K562 (cell line): ENCODE data around the gene ADAR. TPM values are rescaled to one million over a fixed set of nuclear protein-coding genes. Genes with fewer than 3 reads are reported as not detected.

Experiments used
- BHLHE40 ChIP-seq: IDR thresholded peaks from 2 replicates; pipeline ENCODE4 v1.6.1; 2011; ENCODE audit warnings: low read length, improper control_type of control experiment
- BRD4 ChIP-seq: fragments of 200-600 bp; sonication (generic); IDR thresholded peaks from 2 replicates; pipeline ENCODE4 v1.6.1; 2017; ENCODE audit warnings: inconsistent platforms
- CEBPB ChIP-seq: fragments of 450-650 bp; IDR thresholded peaks from 2 replicates; pipeline ENCODE4 v1.6.1; 2016; ENCODE audit warnings: missing genetic modification characterization, missing compliant biosample characterization
- ETV5 ChIP-seq: sonication (generic); formaldehyde crosslinking; IDR thresholded peaks from 2 replicates; pipeline ENCODE4 v1.4.0; 2020; ENCODE audit warnings: low read depth, mild to moderate bottlenecking, missing genetic modification reagents
- KLF16 ChIP-seq: IDR thresholded peaks from 2 replicates; pipeline ENCODE4 v1.6.1; 2016; ENCODE audit warnings: antibody characterized with exemption
- NR2C2 ChIP-seq, 2 experiments: fragments of 200-800 bp in 1 of 2; sonication (Bioruptor generic) in 1 of 2; sonication (generic) in 1 of 2; formaldehyde crosslinking in 1 of 2; IDR thresholded peaks; 2 replicates each; pipeline versions ENCODE4 v1.6.1 to v1.8.0; 2016 to 2022; ENCODE audit warnings: mild to moderate bottlenecking in 1 of 2, missing compliant biosample characterization in 1 of 2, missing genetic modification characterization in 1 of 2, missing genetic modification reagents in 1 of 2
- RNF2 ChIP-seq: sonication (generic); IDR thresholded peaks from 2 replicates; pipeline ENCODE4 v1.6.1; 2016
- XRCC4 ChIP-seq: IDR thresholded peaks from one replicate; pipeline ENCODE4 v1.6.1; 2011; ENCODE audit not compliant: insufficient read depth, insufficient read length; ENCODE audit errors: extremely low read depth
- ZNF354B ChIP-seq: fragments of 250-450 bp; sonication (Bioruptor Pico); IDR thresholded peaks from 2 replicates; pipeline ENCODE4 v1.4.0; 2020
- ZNF76 ChIP-seq: fragments of 250-450 bp; sonication (Bioruptor Pico); IDR thresholded peaks from 2 replicates; pipeline ENCODE4 v1.4.0; 2020; ENCODE audit warnings: mild to moderate bottlenecking, moderate library complexity, borderline replicate concordance
- ZSCAN29 ChIP-seq: fragments of 450-650 bp; IDR thresholded peaks from 2 replicates; pipeline ENCODE4 v1.6.1; 2017
- polyA plus RNA-seq, 8 experiments: library from polyadenylated mRNA; depleted of rRNA in 4 of 8; stranded (reverse) in 5 of 8; unstranded in 3 of 8; fragments of >200 nt; fragmentation: Nextera tagmentation in 2 of 8; fragmentation: Illumina TruSeq in 1 of 8; extraction: Ambion mirVana in 2 of 8; extraction: Trizol in 1 of 8; gene quantifications; 2 replicates each; pipeline versions ENCODE4 v1.2.1 to v1.2.3, GENCODE V29; 2011 to 2014; ENCODE audit warnings: inconsistent platforms in 1 of 8, missing spikeins in 1 of 8
- total RNA-seq, 7 experiments: library from RNA; depleted of rRNA in 6 of 7; stranded (reverse); fragments of >200 nt in 6 of 7; fragmentation: Illumina TruSeq in 2 of 7; extraction: Trizol in 2 of 7; gene quantifications; 2 replicates each; pipeline versions ENCODE4 v1.2.1 to v1.2.3, GENCODE V29; 2011 to 2021; ENCODE audit warnings: low replicate concordance in 1 of 7
- TF ChIP-seq, protein P1 (sequence below): fragments of 250-450 bp; sonication (Bioruptor Pico); IDR thresholded peaks from 2 replicates; pipeline ENCODE4 v1.8.0; 2021; ENCODE audit warnings: moderate library complexity, mild to moderate bottlenecking, inconsistent platforms
- TF ChIP-seq, protein P2 (sequence below), 2 experiments: fragments of 450-650 bp in 1 of 2; IDR thresholded peaks; 2 replicates each; pipeline ENCODE4 v1.6.1; 2011 to 2017; ENCODE audit warnings: low read depth in 2 of 2, antibody characterized with exemption in 1 of 2, borderline replicate concordance in 1 of 2, low read length in 1 of 2, mild to moderate bottlenecking in 1 of 2, mixed read lengths in 1 of 2; ENCODE audit not compliant: control insufficient read depth in 1 of 2
- TF ChIP-seq, protein P3 (sequence below): conservative IDR thresholded peaks from 2 replicates; pipeline ENCODE4 v1.6.1; 2011; ENCODE audit warnings: low read depth, mild to moderate bottlenecking, low read length; ENCODE audit not compliant: control insufficient read depth
- TF ChIP-seq, protein P4 (sequence below), 2 experiments: fragments of 450-650 bp in 1 of 2; sonication (generic) in 1 of 2; formaldehyde crosslinking; conservative IDR thresholded peaks; 2 replicates each; pipeline versions ENCODE4 v1.4.0 to v1.8.1; 2020 to 2022; ENCODE audit warnings: mild to moderate bottlenecking in 1 of 2, missing genetic modification reagents in 1 of 2
- TF ChIP-seq, protein P5 (sequence below): fragments of 450-650 bp; IDR thresholded peaks from 2 replicates; pipeline ENCODE4 v1.6.1; 2017; ENCODE audit warnings: antibody characterized with exemption

ADAR gene
- total and polyA plus RNA-seq, 9 of the 15 experiments (the other 6 are each of a cell fraction or from before 2014, with no cell fraction given) = 30.1 to 123 (median 60.2) TPM

DNA sequence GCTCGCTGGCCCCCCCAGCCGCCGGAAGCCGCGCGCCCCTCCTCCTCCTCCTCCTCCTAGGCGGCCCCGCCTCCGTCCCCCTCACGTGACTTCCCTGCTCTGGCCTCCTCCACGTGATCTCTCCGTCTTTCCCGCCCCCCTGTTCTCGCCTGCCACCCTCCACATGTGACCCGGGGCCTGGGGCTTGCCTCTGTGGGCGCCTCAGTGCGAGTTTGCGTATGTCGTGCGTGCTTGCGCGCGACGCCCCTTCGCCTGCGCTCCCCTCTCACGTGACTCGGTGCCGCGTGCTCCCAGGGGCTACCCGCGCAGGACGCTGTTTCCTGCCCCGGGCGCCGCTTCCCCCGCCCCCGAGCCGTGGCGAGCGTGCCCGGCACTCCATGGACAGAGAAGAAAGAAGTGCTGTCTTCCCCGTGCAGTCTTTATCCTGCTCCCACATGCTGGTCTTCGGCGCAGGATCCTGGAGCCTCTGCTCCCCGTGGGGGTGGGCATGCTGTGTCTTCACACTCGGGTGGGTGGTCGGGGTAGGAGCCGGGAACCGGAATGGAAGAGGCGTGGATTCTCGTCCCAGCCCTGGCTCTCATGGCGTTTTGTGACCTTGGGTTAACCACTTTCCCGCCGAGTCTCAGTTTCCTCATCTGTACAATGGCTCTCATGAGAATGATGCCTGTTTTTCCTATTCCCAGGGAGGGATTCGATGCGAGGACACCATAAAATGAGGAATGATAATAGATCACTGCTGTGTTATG lies 49.1 kb downstream of the ADAR start (continued):
- TF ChIP-seq, protein P1, sequence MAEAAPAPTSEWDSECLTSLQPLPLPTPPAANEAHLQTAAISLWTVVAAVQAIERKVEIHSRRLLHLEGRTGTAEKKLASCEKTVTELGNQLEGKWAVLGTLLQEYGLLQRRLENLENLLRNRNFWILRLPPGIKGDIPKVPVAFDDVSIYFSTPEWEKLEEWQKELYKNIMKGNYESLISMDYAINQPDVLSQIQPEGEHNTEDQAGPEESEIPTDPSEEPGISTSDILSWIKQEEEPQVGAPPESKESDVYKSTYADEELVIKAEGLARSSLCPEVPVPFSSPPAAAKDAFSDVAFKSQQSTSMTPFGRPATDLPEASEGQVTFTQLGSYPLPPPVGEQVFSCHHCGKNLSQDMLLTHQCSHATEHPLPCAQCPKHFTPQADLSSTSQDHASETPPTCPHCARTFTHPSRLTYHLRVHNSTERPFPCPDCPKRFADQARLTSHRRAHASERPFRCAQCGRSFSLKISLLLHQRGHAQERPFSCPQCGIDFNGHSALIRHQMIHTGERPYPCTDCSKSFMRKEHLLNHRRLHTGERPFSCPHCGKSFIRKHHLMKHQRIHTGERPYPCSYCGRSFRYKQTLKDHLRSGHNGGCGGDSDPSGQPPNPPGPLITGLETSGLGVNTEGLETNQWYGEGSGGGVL (CRISPR knock-in tag) = no peak
- TF ChIP-seq BHLHE40 (peak; percentile 97), XRCC4 (no peak), BRD4 (no peak), ETV5 (CRISPR knock-in tag) (peak; percentile 64; the same call in 1 of the 2 replicates), ZNF76 (CRISPR knock-in tag) (0 out of 2 replicates have a peak, but pooled peaks have one; percentile 21), CEBPB (tag) (no peak), ZNF354B (no peak), KLF16 (peak; percentile 37; the same call in 1 of the 2 replicates), RNF2 (peak; percentile 93), ZSCAN29 (no peak), NR2C2 (CRISPR knock-in tag; IDR thresholded peaks at IDR 0.05) (peak; percentile 88; the same call in 1 of the 2 replicates), NR2C2 (tag; IDR thresholded peaks at IDR 0.05) (peak; percentile 88)
- TF ChIP-seq, protein P2, sequence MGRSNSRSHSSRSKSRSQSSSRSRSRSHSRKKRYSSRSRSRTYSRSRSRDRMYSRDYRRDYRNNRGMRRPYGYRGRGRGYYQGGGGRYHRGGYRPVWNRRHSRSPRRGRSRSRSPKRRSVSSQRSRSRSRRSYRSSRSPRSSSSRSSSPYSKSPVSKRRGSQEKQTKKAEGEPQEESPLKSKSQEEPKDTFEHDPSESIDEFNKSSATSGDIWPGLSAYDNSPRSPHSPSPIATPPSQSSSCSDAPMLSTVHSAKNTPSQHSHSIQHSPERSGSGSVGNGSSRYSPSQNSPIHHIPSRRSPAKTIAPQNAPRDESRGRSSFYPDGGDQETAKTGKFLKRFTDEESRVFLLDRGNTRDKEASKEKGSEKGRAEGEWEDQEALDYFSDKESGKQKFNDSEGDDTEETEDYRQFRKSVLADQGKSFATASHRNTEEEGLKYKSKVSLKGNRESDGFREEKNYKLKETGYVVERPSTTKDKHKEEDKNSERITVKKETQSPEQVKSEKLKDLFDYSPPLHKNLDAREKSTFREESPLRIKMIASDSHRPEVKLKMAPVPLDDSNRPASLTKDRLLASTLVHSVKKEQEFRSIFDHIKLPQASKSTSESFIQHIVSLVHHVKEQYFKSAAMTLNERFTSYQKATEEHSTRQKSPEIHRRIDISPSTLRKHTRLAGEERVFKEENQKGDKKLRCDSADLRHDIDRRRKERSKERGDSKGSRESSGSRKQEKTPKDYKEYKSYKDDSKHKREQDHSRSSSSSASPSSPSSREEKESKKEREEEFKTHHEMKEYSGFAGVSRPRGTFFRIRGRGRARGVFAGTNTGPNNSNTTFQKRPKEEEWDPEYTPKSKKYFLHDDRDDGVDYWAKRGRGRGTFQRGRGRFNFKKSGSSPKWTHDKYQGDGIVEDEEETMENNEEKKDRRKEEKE (IDR thresholded peaks at IDR 0.05; ENCODE audit: borderline replicate concordance in 1 of 2, control insufficient read depth in 1 of 2, low read depth in 2 of 2, low read length in 1 of 2) = 0 out of 4 replicates have a peak, but pooled peaks of 1 of the 2 experiments have one; percentile 43
- TF ChIP-seq, protein P3, sequence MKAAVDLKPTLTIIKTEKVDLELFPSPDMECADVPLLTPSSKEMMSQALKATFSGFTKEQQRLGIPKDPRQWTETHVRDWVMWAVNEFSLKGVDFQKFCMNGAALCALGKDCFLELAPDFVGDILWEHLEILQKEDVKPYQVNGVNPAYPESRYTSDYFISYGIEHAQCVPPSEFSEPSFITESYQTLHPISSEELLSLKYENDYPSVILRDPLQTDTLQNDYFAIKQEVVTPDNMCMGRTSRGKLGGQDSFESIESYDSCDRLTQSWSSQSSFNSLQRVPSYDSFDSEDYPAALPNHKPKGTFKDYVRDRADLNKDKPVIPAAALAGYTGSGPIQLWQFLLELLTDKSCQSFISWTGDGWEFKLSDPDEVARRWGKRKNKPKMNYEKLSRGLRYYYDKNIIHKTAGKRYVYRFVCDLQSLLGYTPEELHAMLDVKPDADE = peak; percentile 88
- TF ChIP-seq, protein P4, sequence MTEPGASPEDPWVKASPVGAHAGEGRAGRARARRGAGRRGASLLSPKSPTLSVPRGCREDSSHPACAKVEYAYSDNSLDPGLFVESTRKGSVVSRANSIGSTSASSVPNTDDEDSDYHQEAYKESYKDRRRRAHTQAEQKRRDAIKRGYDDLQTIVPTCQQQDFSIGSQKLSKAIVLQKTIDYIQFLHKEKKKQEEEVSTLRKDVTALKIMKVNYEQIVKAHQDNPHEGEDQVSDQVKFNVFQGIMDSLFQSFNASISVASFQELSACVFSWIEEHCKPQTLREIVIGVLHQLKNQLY (CRISPR knock-in tag; conservative IDR thresholded peaks at IDR 0.05) = peak in 1 of 2 experiments; percentile 98; a peak in 1 of 4 replicates
- TF ChIP-seq, protein P5, sequence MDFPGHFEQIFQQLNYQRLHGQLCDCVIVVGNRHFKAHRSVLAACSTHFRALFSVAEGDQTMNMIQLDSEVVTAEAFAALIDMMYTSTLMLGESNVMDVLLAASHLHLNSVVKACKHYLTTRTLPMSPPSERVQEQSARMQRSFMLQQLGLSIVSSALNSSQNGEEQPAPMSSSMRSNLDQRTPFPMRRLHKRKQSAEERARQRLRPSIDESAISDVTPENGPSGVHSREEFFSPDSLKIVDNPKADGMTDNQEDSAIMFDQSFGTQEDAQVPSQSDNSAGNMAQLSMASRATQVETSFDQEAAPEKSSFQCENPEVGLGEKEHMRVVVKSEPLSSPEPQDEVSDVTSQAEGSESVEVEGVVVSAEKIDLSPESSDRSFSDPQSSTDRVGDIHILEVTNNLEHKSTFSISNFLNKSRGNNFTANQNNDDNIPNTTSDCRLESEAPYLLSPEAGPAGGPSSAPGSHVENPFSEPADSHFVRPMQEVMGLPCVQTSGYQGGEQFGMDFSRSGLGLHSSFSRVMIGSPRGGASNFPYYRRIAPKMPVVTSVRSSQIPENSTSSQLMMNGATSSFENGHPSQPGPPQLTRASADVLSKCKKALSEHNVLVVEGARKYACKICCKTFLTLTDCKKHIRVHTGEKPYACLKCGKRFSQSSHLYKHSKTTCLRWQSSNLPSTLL = no peak
